Stomach (tissue), 4 donors: ENCODE results near the gene ZNF491.
"Not testable (repeated sequence)": the region's sequence is repeated elsewhere in the genome, so short reads cannot be mapped to it uniquely, and the experiment has no call there.

Experiments used
- EP300 ChIP-seq: sonication (generic); formaldehyde crosslinking; IDR thresholded peaks from one replicate; pipeline ENCODE4 v1.6.1; 2017; ENCODE audit warnings: antibody characterized with exemption
- POLR2A ChIP-seq, 4 donors: fragments of 450-650 bp; IDR thresholded peaks; one replicate each; pipeline ENCODE4 v1.6.1; 2016; ENCODE audit warnings: antibody characterized with exemption in 4 of 4, control low read depth in 2 of 4, mild to moderate bottlenecking in 1 of 4, moderate library complexity in 1 of 4
- POLR2AphosphoS5 ChIP-seq, 3 donors: sonication (generic); formaldehyde crosslinking; IDR thresholded peaks; one replicate each; pipeline ENCODE4 v1.6.1; 2016; ENCODE audit warnings: antibody characterized with exemption in 3 of 3
- TF ChIP-seq, protein P1 (sequence below), 7 experiments: fragments of 450-650 bp in 4 of 7; fragments of 200-600 bp in 3 of 7; sonication (generic) in 3 of 7; IDR thresholded peaks; one replicate each; pipeline ENCODE4 v1.5.1; 2016 to 2019; ENCODE audit warnings: antibody characterized with exemption in 7 of 7, control low read depth in 2 of 7, mild to moderate bottlenecking in 1 of 7

DNA sequence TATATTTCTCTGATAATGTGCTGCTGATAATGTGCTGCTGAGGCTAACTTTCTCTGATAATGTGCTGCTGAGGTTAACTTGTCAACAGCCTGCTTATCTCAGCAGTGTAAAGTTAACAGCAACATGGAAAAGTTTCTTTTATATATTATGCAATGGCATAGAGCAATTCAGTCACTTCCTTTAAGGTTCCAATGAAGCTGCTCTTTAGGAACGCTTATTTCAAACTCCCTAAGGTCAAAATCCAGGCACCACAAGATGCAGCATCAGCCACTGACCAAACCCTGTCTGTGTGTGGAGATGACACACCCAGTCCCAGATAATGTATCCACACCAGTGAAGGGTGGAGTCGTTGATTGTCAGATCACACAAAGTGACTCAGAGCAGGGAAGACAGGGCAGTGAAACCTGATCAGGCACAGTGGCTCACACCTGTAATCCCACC, 37.3 kb downstream of the ZNF491 start:
- TF ChIP-seq POLR2AphosphoS5 (IDR thresholded peaks at IDR 0.05); EP300; POLR2A (IDR thresholded peaks at IDR 0.05): not testable (repeated sequence)
- TF ChIP-seq, protein P1, sequence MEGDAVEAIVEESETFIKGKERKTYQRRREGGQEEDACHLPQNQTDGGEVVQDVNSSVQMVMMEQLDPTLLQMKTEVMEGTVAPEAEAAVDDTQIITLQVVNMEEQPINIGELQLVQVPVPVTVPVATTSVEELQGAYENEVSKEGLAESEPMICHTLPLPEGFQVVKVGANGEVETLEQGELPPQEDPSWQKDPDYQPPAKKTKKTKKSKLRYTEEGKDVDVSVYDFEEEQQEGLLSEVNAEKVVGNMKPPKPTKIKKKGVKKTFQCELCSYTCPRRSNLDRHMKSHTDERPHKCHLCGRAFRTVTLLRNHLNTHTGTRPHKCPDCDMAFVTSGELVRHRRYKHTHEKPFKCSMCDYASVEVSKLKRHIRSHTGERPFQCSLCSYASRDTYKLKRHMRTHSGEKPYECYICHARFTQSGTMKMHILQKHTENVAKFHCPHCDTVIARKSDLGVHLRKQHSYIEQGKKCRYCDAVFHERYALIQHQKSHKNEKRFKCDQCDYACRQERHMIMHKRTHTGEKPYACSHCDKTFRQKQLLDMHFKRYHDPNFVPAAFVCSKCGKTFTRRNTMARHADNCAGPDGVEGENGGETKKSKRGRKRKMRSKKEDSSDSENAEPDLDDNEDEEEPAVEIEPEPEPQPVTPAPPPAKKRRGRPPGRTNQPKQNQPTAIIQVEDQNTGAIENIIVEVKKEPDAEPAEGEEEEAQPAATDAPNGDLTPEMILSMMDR (IDR thresholded peaks at IDR 0.05): not testable (repeated sequence)
